WTC11 (cell line): Measurements from ENCODE around the gene ZNF593OS. TPM values are rescaled to one million over a fixed set of nuclear protein-coding genes. Genes with fewer than 3 reads are reported as not detected.

Experiments used
- ATAC-seq: fragments of 200-7000 bp; cut with Tn5 transposase; 2 replicates; pipeline ENCODE4 v1.10.0; 2021; ENCODE audit warnings: mild to moderate bottlenecking, moderate library complexity
- CTCF ChIA-PET: fragments of 300-600 bp; sonication (Branson Sonifier 250); formaldehyde crosslinking; loops from one replicate; lab custom pipeline; 2021; ENCODE audit warnings: antibody characterized with exemption; lab: Charles Lee
- POLR2A ChIA-PET: fragments of 350-600 bp; sonication (Branson Sonifier 250); formaldehyde crosslinking; loops from one replicate; lab custom pipeline; 2021; ENCODE audit warnings: antibody characterized with exemption; lab: Charles Lee
- DNase-seq: peaks from one replicate; pipeline ENCODE4 v3.0.0; 2021; ENCODE audit warnings: low spot score
- H3K27ac Mint-ChIP-seq: 2 replicates; pipeline ENCODE4 v1.8.0; 2021; ENCODE audit warnings: mixed read lengths
- H3K27me3 Mint-ChIP-seq: 2 replicates; pipeline ENCODE4 v1.8.0; 2021; ENCODE audit warnings: low read depth, mild to moderate bottlenecking, moderate library complexity, mixed read lengths
- H3K36me3 Mint-ChIP-seq: 2 replicates; pipeline ENCODE4 v1.8.0; 2021; ENCODE audit warnings: mixed read lengths
- H3K4me1 Mint-ChIP-seq: 2 replicates; pipeline ENCODE4 v1.8.0; 2022; ENCODE audit warnings: mixed read lengths
- H3K4me3 Mint-ChIP-seq: 2 replicates; pipeline ENCODE4 v1.8.0; 2021; ENCODE audit warnings: mild to moderate bottlenecking, moderate library complexity, mixed read lengths
- H3K9me3 Mint-ChIP-seq: 2 replicates; pipeline ENCODE4 v1.8.0; 2021; ENCODE audit warnings: mixed read lengths
- ARID4B ChIP-seq: sonication (generic); formaldehyde crosslinking; IDR thresholded peaks from 2 replicates; pipeline ENCODE4 v1.8.0; 2023; ENCODE audit warnings: missing genetic modification reagents, mild to moderate bottlenecking, borderline replicate concordance
- CBFB ChIP-seq: sonication (generic); formaldehyde crosslinking; IDR thresholded peaks from 2 replicates; pipeline ENCODE4 v1.8.1; 2022; ENCODE audit warnings: mild to moderate bottlenecking, low read depth, missing genetic modification reagents
- CREM ChIP-seq: sonication (generic); formaldehyde crosslinking; IDR thresholded peaks from 2 replicates; pipeline ENCODE4 v1.8.1; 2022; ENCODE audit warnings: mild to moderate bottlenecking, missing genetic modification reagents, moderate library complexity
- GRHL2 ChIP-seq: fragments of 250-450 bp; sonication (Bioruptor Pico); IDR thresholded peaks from 2 replicates; pipeline ENCODE4 v1.8.0; 2022; ENCODE audit warnings: mild to moderate bottlenecking, moderate library complexity; ENCODE audit not compliant: insufficient replicate concordance, severe bottlenecking
- HMGA2 ChIP-seq: fragments of 250-450 bp; sonication (Bioruptor Pico); IDR thresholded peaks from 2 replicates; pipeline ENCODE4 v1.4.0; 2021; ENCODE audit warnings: mild to moderate bottlenecking, moderate library complexity
- JUN ChIP-seq: sonication (generic); formaldehyde crosslinking; IDR thresholded peaks from 2 replicates; pipeline ENCODE4 v1.8.0; 2023; ENCODE audit warnings: mild to moderate bottlenecking, missing genetic modification reagents
- RELA ChIP-seq: sonication (generic); formaldehyde crosslinking; IDR thresholded peaks from 2 replicates; pipeline ENCODE4 v1.8.1; 2022; ENCODE audit warnings: missing genetic modification reagents, mild to moderate bottlenecking, borderline replicate concordance
- SP1 ChIP-seq: sonication (generic); formaldehyde crosslinking; conservative IDR thresholded peaks from 2 replicates; pipeline ENCODE4 v1.8.1; 2022; ENCODE audit warnings: missing genetic modification reagents
- ZMAT4 ChIP-seq: fragments of 250-450 bp; sonication (Bioruptor Pico); IDR thresholded peaks from 2 replicates; pipeline ENCODE4 v1.9.0; 2021; ENCODE audit warnings: mild to moderate bottlenecking
- ZNF317 ChIP-seq: sonication (generic); formaldehyde crosslinking; IDR thresholded peaks from 2 replicates; pipeline ENCODE4 v1.8.1; 2023; ENCODE audit warnings: low read depth, mild to moderate bottlenecking, moderate library complexity, missing genetic modification reagents, borderline replicate concordance
- total RNA-seq: library from RNA; stranded (reverse); gene quantifications from 3 replicates; pipeline ENCODE4 v1.2.3, GENCODE V29; 2021
- TF ChIP-seq, protein P1 (sequence below): sonication (generic); formaldehyde crosslinking; IDR thresholded peaks from 2 replicates; pipeline ENCODE4 v1.8.0; 2022; ENCODE audit warnings: mild to moderate bottlenecking, missing genetic modification reagents
- TF ChIP-seq, protein P2 (sequence below): fragments of 250-450 bp; sonication (Bioruptor Pico); IDR thresholded peaks from 2 replicates; pipeline ENCODE4 v1.9.0; 2021; ENCODE audit warnings: mild to moderate bottlenecking
- TF ChIP-seq, protein P3 (sequence below): sonication (generic); formaldehyde crosslinking; IDR thresholded peaks from 2 replicates; pipeline ENCODE4 v1.8.1; 2023; ENCODE audit warnings: mild to moderate bottlenecking, missing genetic modification reagents, borderline replicate concordance
- TF ChIP-seq, protein P4 (sequence below): sonication (generic); formaldehyde crosslinking; IDR thresholded peaks from 2 replicates; pipeline ENCODE4 v1.8.1; 2022; ENCODE audit warnings: low read depth, missing genetic modification reagents, borderline replicate concordance

The ZNF593OS gene
- total RNA-seq, 1 experiment from 2014 or later: not detected

- CTCF ChIA-PET: interaction anchor here (0.7 to 2.1 kb wide), 4 partner anchors 8 to 47 kb away, joined by 3 to 9 read pairs (median 4); partner anchors contain the start of gene CNKSR1
- Mint-ChIP-seq H3K4me3 (no peak overlapping the region), H3K9me3 (peaks cover 10% of the 10 kb centered on the region; the same call in 1 of the 2 replicates), H3K4me1 (peaks cover 12% of the 10 kb centered on the region), H3K27ac (no peak overlapping the region), H3K27me3 (no peaks in the 10 kb centered on the region), H3K36me3 (no peaks in the 10 kb centered on the region)
- TF ChIP-seq JUN (CRISPR knock-in tag) (no peak), ZNF317 (CRISPR knock-in tag) (no peak), ZMAT4 (no peak), GRHL2 (no peak)
- TF ChIP-seq, protein P1, sequence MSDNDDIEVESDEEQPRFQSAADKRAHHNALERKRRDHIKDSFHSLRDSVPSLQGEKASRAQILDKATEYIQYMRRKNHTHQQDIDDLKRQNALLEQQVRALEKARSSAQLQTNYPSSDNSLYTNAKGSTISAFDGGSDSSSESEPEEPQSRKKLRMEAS (CRISPR knock-in tag): no peak
- TF ChIP-seq, protein P2, sequence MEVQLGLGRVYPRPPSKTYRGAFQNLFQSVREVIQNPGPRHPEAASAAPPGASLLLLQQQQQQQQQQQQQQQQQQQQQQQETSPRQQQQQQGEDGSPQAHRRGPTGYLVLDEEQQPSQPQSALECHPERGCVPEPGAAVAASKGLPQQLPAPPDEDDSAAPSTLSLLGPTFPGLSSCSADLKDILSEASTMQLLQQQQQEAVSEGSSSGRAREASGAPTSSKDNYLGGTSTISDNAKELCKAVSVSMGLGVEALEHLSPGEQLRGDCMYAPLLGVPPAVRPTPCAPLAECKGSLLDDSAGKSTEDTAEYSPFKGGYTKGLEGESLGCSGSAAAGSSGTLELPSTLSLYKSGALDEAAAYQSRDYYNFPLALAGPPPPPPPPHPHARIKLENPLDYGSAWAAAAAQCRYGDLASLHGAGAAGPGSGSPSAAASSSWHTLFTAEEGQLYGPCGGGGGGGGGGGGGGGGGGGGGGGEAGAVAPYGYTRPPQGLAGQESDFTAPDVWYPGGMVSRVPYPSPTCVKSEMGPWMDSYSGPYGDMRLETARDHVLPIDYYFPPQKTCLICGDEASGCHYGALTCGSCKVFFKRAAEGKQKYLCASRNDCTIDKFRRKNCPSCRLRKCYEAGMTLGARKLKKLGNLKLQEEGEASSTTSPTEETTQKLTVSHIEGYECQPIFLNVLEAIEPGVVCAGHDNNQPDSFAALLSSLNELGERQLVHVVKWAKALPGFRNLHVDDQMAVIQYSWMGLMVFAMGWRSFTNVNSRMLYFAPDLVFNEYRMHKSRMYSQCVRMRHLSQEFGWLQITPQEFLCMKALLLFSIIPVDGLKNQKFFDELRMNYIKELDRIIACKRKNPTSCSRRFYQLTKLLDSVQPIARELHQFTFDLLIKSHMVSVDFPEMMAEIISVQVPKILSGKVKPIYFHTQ (CRISPR knock-in tag): no peak
- ATAC-seq (no peak), DNase-seq (no peak)
- POLR2A ChIA-PET: no interaction called here
Observed at GRCh38 chr1:26130695-26131094, 40.9 kb downstream of the ZNF593OS start.

- H3K36me3 Mint-ChIP-seq: no peaks in the 10 kb centered on the region
- ATAC-seq (no peak), DNase-seq (no peak)
- ChIA-PET CTCF (interaction anchor here (0.8 to 2.1 kb wide), 3 partner anchors 10 to 48 kb away, joined by 3 to 9 read pairs (median 4); partner anchors contain the start of gene CNKSR1), POLR2A (no interaction called here)
- H3K9me3 Mint-ChIP-seq: peaks cover 1% of the 10 kb centered on the region; the same call in 1 of the 2 replicates
- no peak for TF ChIP-seq ARID4B (CRISPR knock-in tag)
- H3K4me1 Mint-ChIP-seq: peaks cover 12% of the 10 kb centered on the region
- no peaks in the 10 kb centered on the region for H3K27me3 Mint-ChIP-seq
- no peak overlapping the region for H3K4me3 Mint-ChIP-seq
- H3K27ac Mint-ChIP-seq: no peak overlapping the region
Observed at GRCh38 chr1:26129778-26130177, 41.9 kb downstream of the ZNF593OS start.

DNA sequence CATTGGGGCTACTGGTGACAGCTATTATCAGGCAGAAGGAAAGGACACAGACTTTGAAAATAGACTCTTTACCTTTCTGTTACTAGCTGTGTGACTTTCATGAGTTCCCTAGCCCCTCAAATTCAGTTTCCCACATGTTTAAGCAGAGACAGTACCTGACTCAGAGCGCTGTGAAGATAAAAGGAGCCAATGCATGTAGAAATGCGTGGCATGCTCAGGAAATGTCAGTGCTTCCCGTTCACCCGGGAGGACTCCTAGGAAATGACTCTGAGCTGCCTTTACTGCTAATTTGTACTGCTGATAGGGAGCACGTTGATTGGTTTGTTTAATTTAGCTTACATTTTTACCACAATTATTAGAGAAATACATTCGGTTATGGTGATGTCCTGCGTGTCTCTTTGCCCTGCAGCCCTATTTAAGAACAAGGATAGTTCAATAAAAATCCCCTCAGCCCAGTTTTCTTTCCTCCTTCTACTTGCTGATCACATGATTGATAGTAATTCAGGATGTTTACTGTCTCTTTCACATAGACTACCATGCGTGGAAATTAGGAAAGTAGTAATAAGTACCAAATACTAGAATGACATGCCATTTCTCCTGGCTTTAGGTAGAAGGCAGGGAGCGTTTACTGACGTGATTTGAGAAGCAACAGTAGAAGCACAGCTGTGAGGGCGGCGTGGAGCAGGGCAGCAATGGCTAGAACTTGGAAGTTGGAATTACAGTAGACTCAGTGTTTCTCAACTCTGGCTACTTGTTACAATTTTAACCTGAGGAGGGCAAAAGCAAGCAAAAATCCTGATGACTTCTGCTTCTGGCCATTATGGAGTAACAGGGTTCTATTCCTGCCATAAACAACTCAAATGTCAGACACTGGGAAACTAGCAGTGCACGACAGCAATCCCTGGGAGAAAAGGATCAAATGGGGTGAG is 44.1 kb downstream of the ZNF593OS start:
- CTCF ChIA-PET: interaction anchor here (0.6 to 4.2 kb wide), 7 partner anchors 14 to 158 kb away, joined by 3 to 31 read pairs (median 3); partner anchors contain the start of genes CATSPER4 and ZNF593
- Mint-ChIP-seq H3K9me3 (no peaks in the 10 kb centered on the region), H3K4me3 (no peak overlapping the region), H3K36me3 (no peaks in the 10 kb centered on the region), H3K27me3 (no peaks in the 10 kb centered on the region), H3K4me1 (peaks cover 12% of the 10 kb centered on the region), H3K27ac (no peak overlapping the region; the same call in 1 of the 2 replicates)
- DNase-seq: no peak
- POLR2A ChIA-PET: no interaction called here
- no peak for ATAC-seq
- no peak for TF ChIP-seq ZNF317 (CRISPR knock-in tag)
- no peak for TF ChIP-seq SP1 (CRISPR knock-in tag)
- TF ChIP-seq RELA: no peak
- TF ChIP-seq, protein P3, sequence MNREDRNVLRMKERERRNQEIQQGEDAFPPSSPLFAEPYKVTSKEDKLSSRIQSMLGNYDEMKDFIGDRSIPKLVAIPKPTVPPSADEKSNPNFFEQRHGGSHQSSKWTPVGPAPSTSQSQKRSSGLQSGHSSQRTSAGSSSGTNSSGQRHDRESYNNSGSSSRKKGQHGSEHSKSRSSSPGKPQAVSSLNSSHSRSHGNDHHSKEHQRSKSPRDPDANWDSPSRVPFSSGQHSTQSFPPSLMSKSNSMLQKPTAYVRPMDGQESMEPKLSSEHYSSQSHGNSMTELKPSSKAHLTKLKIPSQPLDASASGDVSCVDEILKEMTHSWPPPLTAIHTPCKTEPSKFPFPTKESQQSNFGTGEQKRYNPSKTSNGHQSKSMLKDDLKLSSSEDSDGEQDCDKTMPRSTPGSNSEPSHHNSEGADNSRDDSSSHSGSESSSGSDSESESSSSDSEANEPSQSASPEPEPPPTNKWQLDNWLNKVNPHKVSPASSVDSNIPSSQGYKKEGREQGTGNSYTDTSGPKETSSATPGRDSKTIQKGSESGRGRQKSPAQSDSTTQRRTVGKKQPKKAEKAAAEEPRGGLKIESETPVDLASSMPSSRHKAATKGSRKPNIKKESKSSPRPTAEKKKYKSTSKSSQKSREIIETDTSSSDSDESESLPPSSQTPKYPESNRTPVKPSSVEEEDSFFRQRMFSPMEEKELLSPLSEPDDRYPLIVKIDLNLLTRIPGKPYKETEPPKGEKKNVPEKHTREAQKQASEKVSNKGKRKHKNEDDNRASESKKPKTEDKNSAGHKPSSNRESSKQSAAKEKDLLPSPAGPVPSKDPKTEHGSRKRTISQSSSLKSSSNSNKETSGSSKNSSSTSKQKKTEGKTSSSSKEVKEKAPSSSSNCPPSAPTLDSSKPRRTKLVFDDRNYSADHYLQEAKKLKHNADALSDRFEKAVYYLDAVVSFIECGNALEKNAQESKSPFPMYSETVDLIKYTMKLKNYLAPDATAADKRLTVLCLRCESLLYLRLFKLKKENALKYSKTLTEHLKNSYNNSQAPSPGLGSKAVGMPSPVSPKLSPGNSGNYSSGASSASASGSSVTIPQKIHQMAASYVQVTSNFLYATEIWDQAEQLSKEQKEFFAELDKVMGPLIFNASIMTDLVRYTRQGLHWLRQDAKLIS (CRISPR knock-in tag): no peak
- TF ChIP-seq, protein P4, sequence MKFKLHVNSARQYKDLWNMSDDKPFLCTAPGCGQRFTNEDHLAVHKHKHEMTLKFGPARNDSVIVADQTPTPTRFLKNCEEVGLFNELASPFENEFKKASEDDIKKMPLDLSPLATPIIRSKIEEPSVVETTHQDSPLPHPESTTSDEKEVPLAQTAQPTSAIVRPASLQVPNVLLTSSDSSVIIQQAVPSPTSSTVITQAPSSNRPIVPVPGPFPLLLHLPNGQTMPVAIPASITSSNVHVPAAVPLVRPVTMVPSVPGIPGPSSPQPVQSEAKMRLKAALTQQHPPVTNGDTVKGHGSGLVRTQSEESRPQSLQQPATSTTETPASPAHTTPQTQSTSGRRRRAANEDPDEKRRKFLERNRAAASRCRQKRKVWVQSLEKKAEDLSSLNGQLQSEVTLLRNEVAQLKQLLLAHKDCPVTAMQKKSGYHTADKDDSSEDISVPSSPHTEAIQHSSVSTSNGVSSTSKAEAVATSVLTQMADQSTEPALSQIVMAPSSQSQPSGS (CRISPR knock-in tag): no peak
- no peak for TF ChIP-seq CREM (CRISPR knock-in tag)
- TF ChIP-seq CBFB (CRISPR knock-in tag): no peak
- TF ChIP-seq HMGA2 (CRISPR knock-in tag): no peak
